ENCODE data around the gene SNAP91. TPM values are rescaled to one million over a fixed set of nuclear protein-coding genes. Genes with fewer than 3 reads are reported as not detected.

The SNAP91 gene
- total RNA-seq, 1 donor from 2014 or later, result 0.27 TPM

DNA sequence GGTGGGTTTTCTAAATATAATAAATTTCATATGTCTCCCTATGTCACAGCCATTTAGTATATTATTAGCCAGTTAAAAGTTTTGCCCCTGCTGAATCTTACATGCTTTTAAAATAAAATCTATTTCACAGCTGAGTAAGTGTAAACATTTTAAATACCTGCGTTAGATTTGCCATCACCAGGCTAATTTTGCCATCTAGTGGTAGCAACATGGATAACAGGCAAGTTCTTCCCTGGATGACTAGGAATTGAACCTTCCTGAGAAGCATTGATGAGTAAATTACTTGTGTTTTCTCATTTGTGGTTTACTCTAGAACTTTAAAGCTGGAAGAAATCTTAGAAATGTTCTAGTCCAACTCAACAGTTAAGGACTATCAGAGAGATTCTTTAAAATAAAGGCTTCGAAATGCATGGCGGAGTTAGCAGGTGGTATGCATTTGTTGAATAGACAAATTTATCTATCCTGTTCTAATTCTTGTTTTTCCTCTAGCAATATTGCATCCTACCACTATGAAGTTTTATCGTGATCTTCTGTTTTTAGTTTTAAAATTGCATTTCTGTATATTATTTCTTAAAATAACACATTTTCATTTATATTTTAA lies 193.9 kb downstream of the SNAP91 start:
- H2AFZ ChIP-seq (ENCODE audit: low read depth, low read length), result no peak overlapping the region
- no peak overlapping the region for H3K9ac ChIP-seq (ENCODE audit: low read length)
- Mint-ChIP-seq H3K36me3 (ENCODE audit: low read depth, unreplicated experiment) (no peaks in the 10 kb centered on the region), H3K9me3 (ENCODE audit: unreplicated experiment) (no peaks in the 10 kb centered on the region), H3K4me1 (ENCODE audit: low read depth, unreplicated experiment) (peaks cover 10% of the 10 kb centered on the region), H3K27me3 (ENCODE audit: low read depth, unreplicated experiment) (peaks cover 2% of the 10 kb centered on the region), H3K27ac (ENCODE audit: unreplicated experiment) (no peak overlapping the region), H3K4me3 (ENCODE audit: unreplicated experiment) (no peak overlapping the region)
- DNase-seq (ENCODE audit: low read depth) (peak; percentile 33), FAIRE-seq (peak; percentile 49)
- TF ChIP-seq EZH2 (IDR thresholded peaks at IDR 0.05; ENCODE audit: insufficient read depth, low read length) (no peak), CTCF (IDR thresholded peaks at IDR 0.05; ENCODE audit: insufficient read depth, low read depth, low read length) (peak; percentile 94)
- H3K9me3 ChIP-seq (ENCODE audit: insufficient read depth, low read depth, low read length), result no peaks in the 10 kb centered on the region
- peaks cover 2% of the 10 kb centered on the region for H3K27me3 ChIP-seq (ENCODE audit: insufficient read depth, low read length)
- H3K4me1 ChIP-seq (ENCODE audit: insufficient read depth, low read length), result peaks cover 10% of the 10 kb centered on the region
- H3K36me3 ChIP-seq (ENCODE audit: insufficient read depth, low read length), result no peaks in the 10 kb centered on the region
- H3K4me3 ChIP-seq (ENCODE audit: insufficient read depth, low read depth, low read length), result no peak overlapping the region
- no peaks in the 10 kb centered on the region for H3K79me2 ChIP-seq (ENCODE audit: insufficient read depth, low read length)
- no peaks in the 10 kb centered on the region for H4K20me1 ChIP-seq (ENCODE audit: insufficient read depth, low read length)
- H3K4me2 ChIP-seq (ENCODE audit: low read length), result no peak overlapping the region
- H3K27ac ChIP-seq (ENCODE audit: low read depth, low read length), result no peak overlapping the region

- Histone ChIP-seq H3K9ac (ENCODE audit: low read length) (no peak overlapping the region), H2AFZ (ENCODE audit: low read depth, low read length) (no peak overlapping the region), H3K79me2 (ENCODE audit: insufficient read depth, low read length) (no peaks in the 10 kb centered on the region), H3K27ac (ENCODE audit: low read depth, low read length) (no peak overlapping the region), H3K9me3 (ENCODE audit: insufficient read depth, low read depth, low read length) (no peaks in the 10 kb centered on the region), H3K27me3 (ENCODE audit: insufficient read depth, low read length) (peaks cover 2% of the 10 kb centered on the region), H3K4me2 (ENCODE audit: low read length) (no peak overlapping the region), H4K20me1 (ENCODE audit: insufficient read depth, low read length) (no peaks in the 10 kb centered on the region), H3K4me1 (ENCODE audit: insufficient read depth, low read length) (peaks cover 10% of the 10 kb centered on the region), H3K4me3 (ENCODE audit: insufficient read depth, low read depth, low read length) (no peak overlapping the region), H3K36me3 (ENCODE audit: insufficient read depth, low read length) (no peaks in the 10 kb centered on the region)
- H3K4me1 Mint-ChIP-seq (ENCODE audit: low read depth, unreplicated experiment), result peaks cover 10% of the 10 kb centered on the region
- DNase-seq (ENCODE audit: low read depth) (no peak), FAIRE-seq (no peak)
- no peak overlapping the region for H3K27ac Mint-ChIP-seq (ENCODE audit: unreplicated experiment)
- no peak for TF ChIP-seq EZH2 (IDR thresholded peaks at IDR 0.05; ENCODE audit: insufficient read depth, low read length)
- TF ChIP-seq CTCF (IDR thresholded peaks at IDR 0.05; ENCODE audit: insufficient read depth, low read depth, low read length), result no peak
- no peaks in the 10 kb centered on the region for H3K9me3 Mint-ChIP-seq (ENCODE audit: unreplicated experiment)
- H3K27me3 Mint-ChIP-seq (ENCODE audit: low read depth, unreplicated experiment), result peaks cover 2% of the 10 kb centered on the region
- H3K36me3 Mint-ChIP-seq (ENCODE audit: low read depth, unreplicated experiment), result no peaks in the 10 kb centered on the region
- no peak overlapping the region for H3K4me3 Mint-ChIP-seq (ENCODE audit: unreplicated experiment)
These were observed 194.4 kb downstream of the SNAP91 start for GRCh38 chr6:83514466-83514865.

- H3K4me1 ChIP-seq (ENCODE audit: insufficient read depth, low read length), result peaks cover 10% of the 10 kb centered on the region
- no peaks in the 10 kb centered on the region for H3K36me3 Mint-ChIP-seq (ENCODE audit: low read depth, unreplicated experiment)
- H3K36me3 ChIP-seq (ENCODE audit: insufficient read depth, low read length), result no peaks in the 10 kb centered on the region
- H3K4me2 ChIP-seq (ENCODE audit: low read length), result peak within 1 kb of the TSS; percentile 92
- peaks cover 2% of the 10 kb centered on the region for H3K27me3 ChIP-seq (ENCODE audit: insufficient read depth, low read length)
- FAIRE-seq (no peak), DNase-seq (ENCODE audit: low read depth) (peak; percentile 27)
- no peaks in the 10 kb centered on the region for H3K9me3 Mint-ChIP-seq (ENCODE audit: unreplicated experiment)
- peak within 1 kb of the TSS; percentile 85 for H3K4me3 Mint-ChIP-seq (ENCODE audit: unreplicated experiment)
- peaks cover 2% of the 10 kb centered on the region for H3K27me3 Mint-ChIP-seq (ENCODE audit: low read depth, unreplicated experiment)
- H4K20me1 ChIP-seq (ENCODE audit: insufficient read depth, low read length), result no peaks in the 10 kb centered on the region
- peak; percentile 56 for TF ChIP-seq CTCF (IDR thresholded peaks at IDR 0.05; ENCODE audit: insufficient read depth, low read depth, low read length)
- no peak for TF ChIP-seq EZH2 (IDR thresholded peaks at IDR 0.05; ENCODE audit: insufficient read depth, low read length)
- H3K9me3 ChIP-seq (ENCODE audit: insufficient read depth, low read depth, low read length), result no peaks in the 10 kb centered on the region
- H3K9ac ChIP-seq (ENCODE audit: low read length), result peak within 1 kb of the TSS; percentile 47
- H2AFZ ChIP-seq (ENCODE audit: low read depth, low read length), result peak within 1 kb of the TSS; percentile 92
- peaks cover 2% of the 10 kb centered on the region for H3K4me1 Mint-ChIP-seq (ENCODE audit: low read depth, unreplicated experiment)
- no peaks in the 10 kb centered on the region for H3K79me2 ChIP-seq (ENCODE audit: insufficient read depth, low read length)
- H3K27ac Mint-ChIP-seq (ENCODE audit: unreplicated experiment), result peak within 1 kb of the TSS; percentile 34
- H3K4me3 ChIP-seq (ENCODE audit: insufficient read depth, low read depth, low read length), result peak within 1 kb of the TSS; percentile 51
- H3K27ac ChIP-seq (ENCODE audit: low read depth, low read length), result no peak within 1 kb of the TSS
These were observed 196.8 kb downstream of the SNAP91 start, which contains the start of gene PRSS35 for GRCh38 chr6:83511901-83512681. Gene PRSS35 (plus strand): TSS chr6:83512534. CDS start chr6:83523442, 10,908 bp downstream.
